HepG2 (cell line): ENCODE data around the gene STUB1. TPM values are rescaled to one million over a fixed set of nuclear protein-coding genes. Genes with fewer than 3 reads are reported as not detected.

ENCODE experiments used
- FOSL2 ChIP-seq: sonication (generic); formaldehyde crosslinking; IDR thresholded peaks from 2 replicates; pipeline ENCODE4 v1.4.0; 2020; ENCODE audit warnings: missing genetic modification reagents
- FOXP1 ChIP-seq, 2 experiments: fragments of 450-650 bp in 1 of 2; IDR thresholded peaks; 2 replicates each; pipeline ENCODE4 v1.6.1; 2017 to 2018; ENCODE audit warnings: antibody characterized with exemption in 1 of 2
- GTF3A ChIP-seq: sonication (generic); formaldehyde crosslinking; conservative IDR thresholded peaks from 2 replicates; pipeline ENCODE4 v1.4.0; 2020; ENCODE audit warnings: mild to moderate bottlenecking, missing genetic modification reagents
- HCFC1 ChIP-seq: fragments of 150-350 bp; IDR thresholded peaks from 2 replicates; pipeline ENCODE4 v1.6.1; 2014; ENCODE audit warnings: low read depth, low read length
- HES4 ChIP-seq: sonication (generic); formaldehyde crosslinking; IDR thresholded peaks from 2 replicates; pipeline ENCODE4 v1.9.0; 2021; ENCODE audit warnings: mild to moderate bottlenecking, missing genetic modification reagents, borderline replicate concordance
- HOXD1 ChIP-seq: sonication (generic); formaldehyde crosslinking; IDR thresholded peaks from 2 replicates; pipeline ENCODE4 v1.5.0; 2020; ENCODE audit warnings: missing genetic modification reagents
- KAT2B ChIP-seq: fragments of 150-350 bp; IDR thresholded peaks from 2 replicates; pipeline ENCODE4 v1.6.1; 2014; ENCODE audit warnings: low read depth, low read length, borderline replicate concordance
- KDM1A ChIP-seq: IDR thresholded peaks from 2 replicates; pipeline ENCODE4 v1.6.1; 2016; ENCODE audit warnings: missing compliant biosample characterization
- MAF1 ChIP-seq: sonication (generic); formaldehyde crosslinking; IDR thresholded peaks from 2 replicates; pipeline ENCODE4 v1.5.0; 2020; ENCODE audit warnings: missing genetic modification reagents, borderline replicate concordance
- MIER3 ChIP-seq: IDR thresholded peaks from 2 replicates; pipeline ENCODE4 v1.6.1; 2016; ENCODE audit warnings: missing compliant biosample characterization, borderline replicate concordance
- NFKB2 ChIP-seq: sonication (generic); formaldehyde crosslinking; IDR thresholded peaks from 2 replicates; pipeline ENCODE4 v1.4.0; 2020; ENCODE audit warnings: missing genetic modification reagents, borderline replicate concordance
- SNAI1 ChIP-seq: sonication (generic); formaldehyde crosslinking; IDR thresholded peaks from 2 replicates; pipeline ENCODE4 v1.5.0; 2020; ENCODE audit warnings: mild to moderate bottlenecking, missing genetic modification reagents, borderline replicate concordance
- WIZ ChIP-seq: sonication (generic); formaldehyde crosslinking; IDR thresholded peaks from 2 replicates; pipeline ENCODE4 v1.5.1; 2020; ENCODE audit warnings: mild to moderate bottlenecking, missing genetic modification reagents
- ZBTB3 ChIP-seq: sonication (generic); formaldehyde crosslinking; IDR thresholded peaks from 2 replicates; pipeline ENCODE4 v1.4.0; 2020; ENCODE audit warnings: low read depth, mild to moderate bottlenecking, moderate library complexity, missing genetic modification reagents, borderline replicate concordance
- ZBTB8A ChIP-seq: sonication (generic); formaldehyde crosslinking; IDR thresholded peaks from 2 replicates; pipeline ENCODE4 v1.4.0; 2020; ENCODE audit warnings: mild to moderate bottlenecking, low read depth, missing genetic modification reagents, borderline replicate concordance
- ZNF225 ChIP-seq: sonication (generic); formaldehyde crosslinking; IDR thresholded peaks from 2 replicates; pipeline ENCODE4 v1.4.0; 2020; ENCODE audit warnings: mild to moderate bottlenecking, missing genetic modification reagents
- ZNF235 ChIP-seq: sonication (generic); formaldehyde crosslinking; IDR thresholded peaks from 2 replicates; pipeline ENCODE4 v1.8.1; 2023; ENCODE audit warnings: mild to moderate bottlenecking, missing genetic modification reagents, borderline replicate concordance
- ZNF792 ChIP-seq: IDR thresholded peaks from 2 replicates; pipeline ENCODE4 v1.6.1; 2016
- polyA plus RNA-seq, 8 experiments: library from polyadenylated mRNA; depleted of rRNA in 3 of 8; stranded (reverse) in 7 of 8; unstranded in 1 of 8; fragments of >200 nt; fragmentation: Illumina TruSeq in 4 of 8; extraction: Trizol in 4 of 8; gene quantifications; 2 replicates each; pipeline versions ENCODE4 v1.2.1 to v1.2.3, GENCODE V29; 2011 to 2016; ENCODE audit warnings: low read depth in 4 of 8, missing spikeins in 1 of 8, mixed read lengths in 1 of 8; ENCODE audit not compliant: insufficient read depth in 1 of 8
- total RNA-seq, 5 experiments: library from RNA; depleted of rRNA; stranded (reverse); fragments of >200 nt; fragmentation: Illumina TruSeq; extraction: Trizol; gene quantifications; 2 replicates each; pipeline ENCODE4 v1.2.3, GENCODE V29; 2016; ENCODE audit warnings: low read depth in 1 of 5
- TF ChIP-seq, protein P1 (sequence below): sonication (generic); formaldehyde crosslinking; conservative IDR thresholded peaks from 2 replicates; pipeline ENCODE4 v1.5.0; 2020; ENCODE audit warnings: missing genetic modification reagents
- TF ChIP-seq, protein P2 (sequence below): sonication (generic); formaldehyde crosslinking; IDR thresholded peaks from 2 replicates; pipeline ENCODE4 v1.4.0; 2020; ENCODE audit warnings: mild to moderate bottlenecking, missing genetic modification reagents
- TF ChIP-seq, protein P3 (sequence below): IDR thresholded peaks from 2 replicates; pipeline ENCODE4 v1.6.1; 2016
- TF ChIP-seq, protein P4 (sequence below): sonication (generic); formaldehyde crosslinking; IDR thresholded peaks from 2 replicates; pipeline ENCODE4 v1.5.0; 2020; ENCODE audit warnings: missing genetic modification reagents
- TF ChIP-seq, protein P5 (sequence below): sonication (generic); formaldehyde crosslinking; IDR thresholded peaks from 2 replicates; pipeline ENCODE4 v1.8.1; 2022; ENCODE audit warnings: low read depth, mild to moderate bottlenecking, missing genetic modification reagents

STUB1 gene
- total and polyA plus RNA-seq, 2 of the 13 experiments (the other 11 are each of a cell fraction or from before 2014, with no cell fraction given) = 52.9 to 78.2 TPM

DNA sequence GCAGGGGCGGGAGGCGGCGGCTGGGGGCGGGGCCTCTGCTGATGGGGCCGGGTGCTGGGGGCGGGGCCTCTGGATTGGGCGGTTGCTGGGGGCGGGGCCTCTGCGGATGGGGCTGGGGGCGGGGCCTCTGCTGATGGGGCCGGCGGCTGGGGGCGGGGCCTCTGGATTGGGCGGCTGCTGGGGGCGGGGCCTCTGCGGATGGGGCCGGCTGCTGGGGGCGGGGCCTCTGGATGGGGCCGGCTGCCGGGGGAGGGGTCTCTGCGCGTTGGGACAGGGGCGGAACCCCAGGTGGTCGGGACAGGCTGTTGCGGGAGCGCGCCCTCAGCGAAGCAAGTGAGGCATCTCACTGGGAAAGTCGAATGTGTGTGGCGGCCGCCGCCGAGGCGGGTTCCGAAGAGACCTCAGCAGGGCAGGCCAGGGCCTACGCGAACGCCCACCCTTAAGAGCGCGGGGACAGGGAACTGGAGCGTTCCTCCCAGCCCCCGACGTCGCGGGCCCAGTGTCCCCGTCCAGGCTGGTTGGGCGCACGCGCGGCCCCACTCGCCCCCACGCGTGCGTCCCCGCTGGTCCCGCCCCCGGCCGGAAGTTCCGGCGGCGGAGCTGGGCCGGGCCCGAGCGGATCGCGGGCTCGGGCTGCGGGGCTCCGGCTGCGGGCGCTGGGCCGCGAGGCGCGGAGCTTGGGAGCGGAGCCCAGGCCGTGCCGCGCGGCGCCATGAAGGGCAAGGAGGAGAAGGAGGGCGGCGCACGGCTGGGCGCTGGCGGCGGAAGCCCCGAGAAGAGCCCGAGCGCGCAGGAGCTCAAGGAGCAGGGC is at the start of gene STUB1 (continued):
- TF ChIP-seq, protein P1, sequence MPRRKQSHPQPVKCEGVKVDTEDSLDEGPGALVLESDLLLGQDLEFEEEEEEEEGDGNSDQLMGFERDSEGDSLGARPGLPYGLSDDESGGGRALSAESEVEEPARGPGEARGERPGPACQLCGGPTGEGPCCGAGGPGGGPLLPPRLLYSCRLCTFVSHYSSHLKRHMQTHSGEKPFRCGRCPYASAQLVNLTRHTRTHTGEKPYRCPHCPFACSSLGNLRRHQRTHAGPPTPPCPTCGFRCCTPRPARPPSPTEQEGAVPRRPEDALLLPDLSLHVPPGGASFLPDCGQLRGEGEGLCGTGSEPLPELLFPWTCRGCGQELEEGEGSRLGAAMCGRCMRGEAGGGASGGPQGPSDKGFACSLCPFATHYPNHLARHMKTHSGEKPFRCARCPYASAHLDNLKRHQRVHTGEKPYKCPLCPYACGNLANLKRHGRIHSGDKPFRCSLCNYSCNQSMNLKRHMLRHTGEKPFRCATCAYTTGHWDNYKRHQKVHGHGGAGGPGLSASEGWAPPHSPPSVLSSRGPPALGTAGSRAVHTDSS (CRISPR knock-in tag) = no peak
- TF ChIP-seq KDM1A (CRISPR knock-in tag) (no peak), HES4 (CRISPR knock-in tag) (peak; percentile 75; the same call in 1 of the 2 replicates), ZBTB8A (CRISPR knock-in tag) (no peak), WIZ (CRISPR knock-in tag) (no peak), ZNF792 (CRISPR knock-in tag) (no peak), ZNF235 (CRISPR knock-in tag) (no peak), KAT2B (no peak), NFKB2 (CRISPR knock-in tag) (no peak), MAF1 (CRISPR knock-in tag) (no peak), FOSL2 (CRISPR knock-in tag) (peak; percentile 14; the same call in 1 of the 2 replicates), HCFC1 (no peak), GTF3A (no peak), MIER3 (no peak; the same call in 1 of the 2 replicates), HOXD1 (CRISPR knock-in tag) (no peak), FOXP1 (IDR thresholded peaks at IDR 0.05) (no peak), FOXP1 (CRISPR knock-in tag; IDR thresholded peaks at IDR 0.05) (no peak), ZBTB3 (CRISPR knock-in tag) (no peak), SNAI1 (CRISPR knock-in tag) (no peak), ZNF225 (CRISPR knock-in tag) (no peak)
- TF ChIP-seq, protein P2, sequence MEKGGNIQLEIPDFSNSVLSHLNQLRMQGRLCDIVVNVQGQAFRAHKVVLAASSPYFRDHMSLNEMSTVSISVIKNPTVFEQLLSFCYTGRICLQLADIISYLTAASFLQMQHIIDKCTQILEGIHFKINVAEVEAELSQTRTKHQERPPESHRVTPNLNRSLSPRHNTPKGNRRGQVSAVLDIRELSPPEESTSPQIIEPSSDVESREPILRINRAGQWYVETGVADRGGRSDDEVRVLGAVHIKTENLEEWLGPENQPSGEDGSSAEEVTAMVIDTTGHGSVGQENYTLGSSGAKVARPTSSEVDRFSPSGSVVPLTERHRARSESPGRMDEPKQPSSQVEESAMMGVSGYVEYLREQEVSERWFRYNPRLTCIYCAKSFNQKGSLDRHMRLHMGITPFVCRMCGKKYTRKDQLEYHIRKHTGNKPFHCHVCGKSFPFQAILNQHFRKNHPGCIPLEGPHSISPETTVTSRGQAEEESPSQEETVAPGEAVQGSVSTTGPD (CRISPR knock-in tag) = no peak
- TF ChIP-seq, protein P3, sequence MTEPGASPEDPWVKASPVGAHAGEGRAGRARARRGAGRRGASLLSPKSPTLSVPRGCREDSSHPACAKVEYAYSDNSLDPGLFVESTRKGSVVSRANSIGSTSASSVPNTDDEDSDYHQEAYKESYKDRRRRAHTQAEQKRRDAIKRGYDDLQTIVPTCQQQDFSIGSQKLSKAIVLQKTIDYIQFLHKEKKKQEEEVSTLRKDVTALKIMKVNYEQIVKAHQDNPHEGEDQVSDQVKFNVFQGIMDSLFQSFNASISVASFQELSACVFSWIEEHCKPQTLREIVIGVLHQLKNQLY (CRISPR knock-in tag) = no peak
- TF ChIP-seq, protein P4, sequence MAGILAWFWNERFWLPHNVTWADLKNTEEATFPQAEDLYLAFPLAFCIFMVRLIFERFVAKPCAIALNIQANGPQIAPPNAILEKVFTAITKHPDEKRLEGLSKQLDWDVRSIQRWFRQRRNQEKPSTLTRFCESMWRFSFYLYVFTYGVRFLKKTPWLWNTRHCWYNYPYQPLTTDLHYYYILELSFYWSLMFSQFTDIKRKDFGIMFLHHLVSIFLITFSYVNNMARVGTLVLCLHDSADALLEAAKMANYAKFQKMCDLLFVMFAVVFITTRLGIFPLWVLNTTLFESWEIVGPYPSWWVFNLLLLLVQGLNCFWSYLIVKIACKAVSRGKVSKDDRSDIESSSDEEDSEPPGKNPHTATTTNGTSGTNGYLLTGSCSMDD (CRISPR knock-in tag) = no peak
- TF ChIP-seq, protein P5, sequence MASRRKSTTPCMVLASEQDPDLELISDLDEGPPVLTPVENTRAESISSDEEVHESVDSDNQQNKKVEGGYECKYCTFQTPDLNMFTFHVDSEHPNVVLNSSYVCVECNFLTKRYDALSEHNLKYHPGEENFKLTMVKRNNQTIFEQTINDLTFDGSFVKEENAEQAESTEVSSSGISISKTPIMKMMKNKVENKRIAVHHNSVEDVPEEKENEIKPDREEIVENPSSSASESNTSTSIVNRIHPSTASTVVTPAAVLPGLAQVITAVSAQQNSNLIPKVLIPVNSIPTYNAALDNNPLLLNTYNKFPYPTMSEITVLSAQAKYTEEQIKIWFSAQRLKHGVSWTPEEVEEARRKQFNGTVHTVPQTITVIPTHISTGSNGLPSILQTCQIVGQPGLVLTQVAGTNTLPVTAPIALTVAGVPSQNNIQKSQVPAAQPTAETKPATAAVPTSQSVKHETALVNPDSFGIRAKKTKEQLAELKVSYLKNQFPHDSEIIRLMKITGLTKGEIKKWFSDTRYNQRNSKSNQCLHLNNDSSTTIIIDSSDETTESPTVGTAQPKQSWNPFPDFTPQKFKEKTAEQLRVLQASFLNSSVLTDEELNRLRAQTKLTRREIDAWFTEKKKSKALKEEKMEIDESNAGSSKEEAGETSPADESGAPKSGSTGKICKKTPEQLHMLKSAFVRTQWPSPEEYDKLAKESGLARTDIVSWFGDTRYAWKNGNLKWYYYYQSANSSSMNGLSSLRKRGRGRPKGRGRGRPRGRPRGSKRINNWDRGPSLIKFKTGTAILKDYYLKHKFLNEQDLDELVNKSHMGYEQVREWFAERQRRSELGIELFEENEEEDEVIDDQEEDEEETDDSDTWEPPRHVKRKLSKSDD = no peak
